ENCODE measurements around the gene PHF2. TPM values are rescaled to one million over a fixed set of nuclear protein-coding genes. Genes with fewer than 3 reads are reported as not detected.
A peak's percentile ranks its signal among the peaks of the same experiment; 100 is the strongest.

The PHF2 gene
- total RNA-seq, 1 donor from 2014 or later = 22.9 TPM

GRCh38 chr9:93652604-93653592, 76.5 kb downstream of the PHF2 start:
- Mint-ChIP-seq H3K27ac (ENCODE audit: unreplicated experiment) (no peak overlapping the region), H3K36me3 (ENCODE audit: unreplicated experiment) (peaks cover 8% of the 10 kb centered on the region), H3K4me1 (ENCODE audit: low read depth, unreplicated experiment) (no peaks in the 10 kb centered on the region), H3K27me3 (ENCODE audit: unreplicated experiment) (no peaks in the 10 kb centered on the region), H3K9me3 (ENCODE audit: unreplicated experiment) (peaks cover 5% of the 10 kb centered on the region), H3K4me3 (ENCODE audit: unreplicated experiment) (no peak overlapping the region)
- TF ChIP-seq, protein P1, sequence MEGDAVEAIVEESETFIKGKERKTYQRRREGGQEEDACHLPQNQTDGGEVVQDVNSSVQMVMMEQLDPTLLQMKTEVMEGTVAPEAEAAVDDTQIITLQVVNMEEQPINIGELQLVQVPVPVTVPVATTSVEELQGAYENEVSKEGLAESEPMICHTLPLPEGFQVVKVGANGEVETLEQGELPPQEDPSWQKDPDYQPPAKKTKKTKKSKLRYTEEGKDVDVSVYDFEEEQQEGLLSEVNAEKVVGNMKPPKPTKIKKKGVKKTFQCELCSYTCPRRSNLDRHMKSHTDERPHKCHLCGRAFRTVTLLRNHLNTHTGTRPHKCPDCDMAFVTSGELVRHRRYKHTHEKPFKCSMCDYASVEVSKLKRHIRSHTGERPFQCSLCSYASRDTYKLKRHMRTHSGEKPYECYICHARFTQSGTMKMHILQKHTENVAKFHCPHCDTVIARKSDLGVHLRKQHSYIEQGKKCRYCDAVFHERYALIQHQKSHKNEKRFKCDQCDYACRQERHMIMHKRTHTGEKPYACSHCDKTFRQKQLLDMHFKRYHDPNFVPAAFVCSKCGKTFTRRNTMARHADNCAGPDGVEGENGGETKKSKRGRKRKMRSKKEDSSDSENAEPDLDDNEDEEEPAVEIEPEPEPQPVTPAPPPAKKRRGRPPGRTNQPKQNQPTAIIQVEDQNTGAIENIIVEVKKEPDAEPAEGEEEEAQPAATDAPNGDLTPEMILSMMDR (IDR thresholded peaks at IDR 0.05; ENCODE audit: partially characterized antibody, unreplicated experiment) = no peak
- DNase-seq = peak; percentile 6

DNA sequence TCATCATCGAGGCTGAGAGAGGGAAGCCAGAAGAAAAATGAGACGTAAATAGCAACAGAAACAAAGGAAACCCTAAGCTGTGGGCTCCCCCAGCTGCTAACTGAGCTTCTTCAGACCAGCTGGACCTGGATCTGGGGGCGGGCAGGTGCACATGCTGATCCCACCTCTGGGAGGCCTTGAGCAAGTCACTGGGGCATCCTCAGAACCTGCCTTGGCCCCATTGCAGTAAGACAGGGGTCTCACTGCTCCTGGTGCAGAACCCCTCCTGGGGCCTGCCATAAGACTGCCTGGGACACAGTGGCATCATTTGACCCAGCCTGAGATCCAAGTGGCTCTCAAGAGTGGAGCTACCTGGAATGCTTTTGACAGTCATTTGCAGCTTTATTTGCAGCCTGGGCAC, 77.4 kb downstream of the PHF2 start:
- Mint-ChIP-seq H3K27me3 (ENCODE audit: unreplicated experiment) (no peaks in the 10 kb centered on the region), H3K4me3 (ENCODE audit: unreplicated experiment) (no peak overlapping the region), H3K36me3 (ENCODE audit: unreplicated experiment) (peaks cover 8% of the 10 kb centered on the region), H3K4me1 (ENCODE audit: low read depth, unreplicated experiment) (no peaks in the 10 kb centered on the region), H3K9me3 (ENCODE audit: unreplicated experiment) (peaks cover 5% of the 10 kb centered on the region), H3K27ac (ENCODE audit: unreplicated experiment) (no peak overlapping the region)
- DNase-seq = peak; percentile 3
- TF ChIP-seq, protein P1 (IDR thresholded peaks at IDR 0.05; ENCODE audit: partially characterized antibody, unreplicated experiment) = no peak

DNA sequence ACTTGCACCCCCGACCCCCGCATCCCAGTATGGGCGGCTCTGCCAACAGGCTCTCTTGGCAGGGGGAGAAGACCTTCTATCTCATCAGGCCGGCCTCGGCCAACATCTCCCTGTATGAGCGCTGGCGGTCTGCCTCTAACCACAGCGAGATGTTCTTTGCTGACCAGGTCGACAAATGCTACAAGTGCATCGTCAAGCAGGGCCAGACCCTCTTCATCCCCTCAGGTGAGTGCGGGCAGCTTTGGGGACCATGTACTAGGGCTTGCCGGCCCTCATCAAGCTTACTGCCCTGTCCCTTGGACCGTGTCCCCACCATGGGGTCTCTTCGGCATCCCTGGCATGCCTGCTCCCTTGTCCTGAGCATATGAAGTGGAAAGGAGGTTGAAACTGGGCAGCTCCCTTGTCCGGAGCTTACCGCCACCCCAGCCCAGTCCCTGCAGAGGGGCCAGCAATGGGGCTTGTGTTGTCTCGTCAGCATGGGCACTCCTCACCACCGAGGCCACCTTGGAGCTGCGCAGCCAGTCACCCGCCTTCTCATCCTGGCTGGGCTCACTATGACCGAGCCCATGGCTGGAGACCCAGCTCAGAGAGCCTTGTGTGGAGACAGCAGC, 78.1 kb downstream of the PHF2 start:
- H3K9me3 Mint-ChIP-seq (ENCODE audit: unreplicated experiment) = peaks cover 5% of the 10 kb centered on the region
- H3K27me3 Mint-ChIP-seq (ENCODE audit: unreplicated experiment) = no peaks in the 10 kb centered on the region
- H3K27ac Mint-ChIP-seq (ENCODE audit: unreplicated experiment) = no peak overlapping the region
- peaks cover 8% of the 10 kb centered on the region for H3K36me3 Mint-ChIP-seq (ENCODE audit: unreplicated experiment)
- no peaks in the 10 kb centered on the region for H3K4me1 Mint-ChIP-seq (ENCODE audit: low read depth, unreplicated experiment)
- DNase-seq = peak; percentile 7
- no peak overlapping the region for H3K4me3 Mint-ChIP-seq (ENCODE audit: unreplicated experiment)
- TF ChIP-seq, protein P1 (IDR thresholded peaks at IDR 0.05; ENCODE audit: partially characterized antibody, unreplicated experiment) = no peak

DNA sequence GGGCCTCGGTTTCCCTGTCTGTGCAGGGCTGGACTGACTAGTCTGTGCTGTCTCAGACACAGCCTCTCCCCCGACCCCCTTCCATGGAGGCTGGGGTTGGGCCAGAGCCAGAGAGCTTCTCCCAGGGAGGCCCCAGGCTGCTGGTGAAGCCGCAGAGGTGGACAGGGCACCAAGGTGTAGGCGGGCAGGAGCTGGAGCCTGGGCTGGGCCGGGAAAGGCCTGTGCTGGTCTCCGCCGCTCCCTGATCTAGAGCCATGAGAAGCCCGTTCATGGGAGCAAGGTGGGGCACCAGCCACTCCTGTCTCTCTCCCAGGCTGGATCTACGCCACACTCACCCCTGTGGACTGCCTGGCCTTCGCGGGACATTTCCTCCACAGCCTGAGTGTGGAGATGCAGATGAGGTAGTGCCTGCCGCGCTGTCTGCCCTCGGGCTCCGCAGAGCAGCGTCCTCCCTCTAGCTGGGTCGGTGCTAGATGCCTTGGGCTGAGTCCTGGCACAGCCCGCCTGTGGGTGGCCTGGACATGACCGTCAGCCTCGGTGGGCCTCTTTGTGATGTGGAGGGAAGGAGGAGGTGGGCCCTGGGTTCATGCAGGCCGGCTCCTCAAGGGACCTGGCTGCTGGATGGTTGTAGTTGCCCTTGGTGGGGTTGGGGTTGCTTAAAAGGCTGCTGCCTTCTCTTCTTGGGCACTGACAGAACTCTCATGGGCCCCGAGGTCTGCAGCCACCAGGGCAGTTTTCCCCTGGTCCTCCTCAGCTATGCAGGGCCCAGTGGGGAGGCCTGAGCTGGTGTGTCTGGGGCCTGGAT, 79.4 kb downstream of the PHF2 start:
- peaks cover 5% of the 10 kb centered on the region for H3K9me3 Mint-ChIP-seq (ENCODE audit: unreplicated experiment)
- H3K36me3 Mint-ChIP-seq (ENCODE audit: unreplicated experiment) = peaks cover 8% of the 10 kb centered on the region
- H3K4me1 Mint-ChIP-seq (ENCODE audit: low read depth, unreplicated experiment) = no peaks in the 10 kb centered on the region
- no peaks in the 10 kb centered on the region for H3K27me3 Mint-ChIP-seq (ENCODE audit: unreplicated experiment)
- TF ChIP-seq, protein P1 (IDR thresholded peaks at IDR 0.05; ENCODE audit: partially characterized antibody, unreplicated experiment) = no peak
- no peak overlapping the region for H3K27ac Mint-ChIP-seq (ENCODE audit: unreplicated experiment)
- DNase-seq = no peak
- no peak overlapping the region for H3K4me3 Mint-ChIP-seq (ENCODE audit: unreplicated experiment)
